ENCODE measurements around the gene CEP72.
"Not testable (repeated sequence)": the region's sequence is repeated elsewhere in the genome, so short reads cannot be mapped to it uniquely, and the experiment has no call there.

CEP72 gene

GRCh38 chr5:574906-575305 is 37.2 kb upstream of the CEP72 start:
- Histone ChIP-seq H3K27ac (no peak overlapping the region), H3K4me3 (ENCODE audit: low read depth in 1 of 2, low read length in 1 of 2) (no peak overlapping the region), H3K27me3 (peaks cover 44% of the 10 kb centered on the region), H3K4me1 (ENCODE audit: control insufficient read depth in 1 of 2, insufficient read depth in 1 of 2, low read depth in 1 of 2, low read length in 1 of 2) (no peaks in the 10 kb centered on the region), H3K9me3 (no peaks in the 10 kb centered on the region), H3K36me3 (no peaks in the 10 kb centered on the region)
- no peak for TF ChIP-seq CTCF (IDR thresholded peaks at IDR 0.05)

- H3K4me1 ChIP-seq (ENCODE audit: control insufficient read depth in 1 of 2, insufficient read depth in 1 of 2, low read depth in 1 of 2, low read length in 1 of 2), result no peaks in the 10 kb centered on the region
- no peak overlapping the region for H3K27ac ChIP-seq
- H3K27me3 ChIP-seq, result peaks cover 50% of the 10 kb centered on the region
- H3K4me3 ChIP-seq (ENCODE audit: low read depth in 1 of 2, low read length in 1 of 2), result no peak overlapping the region
- no peaks in the 10 kb centered on the region for H3K9me3 ChIP-seq
- TF ChIP-seq CTCF (IDR thresholded peaks at IDR 0.05), result no peak
- H3K36me3 ChIP-seq, result no peaks in the 10 kb centered on the region
These were observed 36.5 kb upstream of the CEP72 start for GRCh38 chr5:575636-576035.

GRCh38 chr5:577214-577613 is 34.9 kb upstream of the CEP72 start:
- not testable (repeated sequence) for H3K9me3 ChIP-seq; H3K4me1 ChIP-seq (ENCODE audit: control insufficient read depth in 1 of 2, insufficient read depth in 1 of 2, low read depth in 1 of 2, low read length in 1 of 2); H3K27ac ChIP-seq; H3K4me3 ChIP-seq (ENCODE audit: low read depth in 1 of 2, low read length in 1 of 2); H3K36me3 ChIP-seq
- peaks cover 56% of the 10 kb centered on the region for H3K27me3 ChIP-seq

- Histone ChIP-seq H3K4me3 (ENCODE audit: low read depth in 1 of 2, low read length in 1 of 2) (no peak overlapping the region), H3K9me3 (no peaks in the 10 kb centered on the region), H3K27me3 (peaks cover 59% of the 10 kb centered on the region), H3K36me3 (no peaks in the 10 kb centered on the region), H3K27ac (no peak overlapping the region), H3K4me1 (ENCODE audit: control insufficient read depth in 1 of 2, insufficient read depth in 1 of 2, low read depth in 1 of 2, low read length in 1 of 2) (no peaks in the 10 kb centered on the region)
- TF ChIP-seq CTCF (IDR thresholded peaks at IDR 0.05), result no peak
These were observed 34.3 kb upstream of the CEP72 start for GRCh38 chr5:577800-578199.

GRCh38 chr5:579211-579610 is 32.9 kb upstream of the CEP72 start:
- Histone ChIP-seq H3K27me3 (peaks cover 50% of the 10 kb centered on the region), H3K4me3 (ENCODE audit: low read depth in 1 of 2, low read length in 1 of 2) (no peak overlapping the region), H3K9me3 (no peaks in the 10 kb centered on the region), H3K4me1 (ENCODE audit: control insufficient read depth in 1 of 2, insufficient read depth in 1 of 2, low read depth in 1 of 2, low read length in 1 of 2) (no peaks in the 10 kb centered on the region), H3K27ac (no peak overlapping the region), H3K36me3 (no peaks in the 10 kb centered on the region)
- TF ChIP-seq CTCF (IDR thresholded peaks at IDR 0.05), result no peak

- TF ChIP-seq CTCF (IDR thresholded peaks at IDR 0.05), result no peak
- peaks cover 46% of the 10 kb centered on the region for H3K27me3 ChIP-seq
These were observed 32.3 kb upstream of the CEP72 start for GRCh38 chr5:579746-580366.

More at GRCh38 chr5:579746-580366, 32.3 kb upstream of the CEP72 start:
- Histone ChIP-seq H3K4me3 (ENCODE audit: low read depth in 1 of 2, low read length in 1 of 2) (no peak overlapping the region), H3K9me3 (no peaks in the 10 kb centered on the region), H3K27ac (no peak overlapping the region), H3K36me3 (no peaks in the 10 kb centered on the region), H3K4me1 (ENCODE audit: control insufficient read depth in 1 of 2, insufficient read depth in 1 of 2, low read depth in 1 of 2, low read length in 1 of 2) (no peaks in the 10 kb centered on the region)
